ENCODE data around the gene PDSS1.

DNA sequence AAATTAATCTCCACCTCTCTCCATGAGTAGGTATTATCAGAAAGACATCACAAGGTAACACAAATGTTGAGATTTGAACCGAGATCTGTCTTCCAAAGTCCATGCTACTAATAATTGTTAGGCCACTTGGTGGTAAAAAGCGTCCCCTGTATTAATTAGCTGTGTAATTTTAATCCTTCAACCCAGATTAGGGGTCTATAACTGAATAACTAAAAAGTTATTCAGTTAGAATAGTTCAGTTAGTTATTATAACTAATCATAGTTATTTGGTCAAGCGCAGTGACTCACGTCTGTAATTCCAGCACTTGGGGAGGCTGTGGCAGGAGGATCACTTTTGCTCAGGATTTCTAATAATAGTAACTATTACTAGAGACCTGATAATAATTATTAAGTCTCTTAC, 5.6 kb downstream of the PDSS1 start:
- TF ChIP-seq EP300 (IDR thresholded peaks at IDR 0.05) (no peak), POLR2A (IDR thresholded peaks at IDR 0.05) (no peak), CTCF (IDR thresholded peaks at IDR 0.05) (no peak)
